Right hindlimb (tissue), 1 donor: ENCODE results near the gene KIAA1217.

ENCODE experiments used
- DNase-seq: peaks from one replicate; pipeline ENCODE4 v3.0.0-alpha.2; 2018

Gene KIAA1217

GRCh38 chr10:24518411-24518810, 309.5 kb downstream of the KIAA1217 start:
- DNase-seq: no peak

- peak; percentile 60 for DNase-seq
These were observed 310.2 kb downstream of the KIAA1217 start for GRCh38 chr10:24518981-24519597.

DNA sequence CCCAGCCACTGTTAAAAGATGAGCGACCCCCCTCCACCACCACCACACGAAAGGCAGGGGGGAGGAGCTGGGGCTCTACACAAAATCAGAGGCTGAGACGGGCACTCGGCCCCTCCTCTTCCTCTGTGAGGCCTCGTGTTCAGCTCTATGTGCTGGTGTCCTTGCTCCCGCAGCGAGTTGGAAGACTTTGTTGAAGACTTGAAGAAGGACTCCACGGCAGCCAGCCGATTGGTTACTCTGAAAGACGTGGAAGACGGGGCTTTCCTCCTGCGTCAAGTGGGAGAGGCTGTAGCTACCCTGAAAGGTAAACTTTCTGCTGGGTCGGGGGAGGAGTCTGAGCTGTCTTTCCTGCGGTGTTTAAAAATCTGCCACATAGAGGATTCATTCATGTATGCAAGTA, 311.0 kb downstream of the KIAA1217 start:
- no peak for DNase-seq

DNA sequence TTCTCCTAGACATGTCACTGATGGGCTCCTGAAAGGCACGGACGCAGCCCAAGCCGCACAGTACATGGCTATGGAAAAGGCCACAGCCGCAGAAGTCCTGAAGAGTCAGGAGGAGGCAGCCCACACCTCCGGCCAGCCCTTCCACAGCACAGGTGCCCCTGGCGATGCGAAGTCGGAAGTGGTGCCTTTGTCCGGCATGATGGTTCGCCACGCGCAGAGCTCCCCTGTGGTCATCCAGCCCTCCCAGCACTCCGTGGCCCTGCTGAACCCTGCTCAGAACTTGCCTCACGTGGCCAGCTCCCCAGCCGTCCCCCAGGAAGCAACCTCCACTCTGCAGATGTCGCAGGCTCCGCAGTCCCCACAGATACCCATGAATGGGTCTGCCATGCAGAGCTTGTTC, 315.4 kb downstream of the KIAA1217 start:
- no peak for DNase-seq

DNA sequence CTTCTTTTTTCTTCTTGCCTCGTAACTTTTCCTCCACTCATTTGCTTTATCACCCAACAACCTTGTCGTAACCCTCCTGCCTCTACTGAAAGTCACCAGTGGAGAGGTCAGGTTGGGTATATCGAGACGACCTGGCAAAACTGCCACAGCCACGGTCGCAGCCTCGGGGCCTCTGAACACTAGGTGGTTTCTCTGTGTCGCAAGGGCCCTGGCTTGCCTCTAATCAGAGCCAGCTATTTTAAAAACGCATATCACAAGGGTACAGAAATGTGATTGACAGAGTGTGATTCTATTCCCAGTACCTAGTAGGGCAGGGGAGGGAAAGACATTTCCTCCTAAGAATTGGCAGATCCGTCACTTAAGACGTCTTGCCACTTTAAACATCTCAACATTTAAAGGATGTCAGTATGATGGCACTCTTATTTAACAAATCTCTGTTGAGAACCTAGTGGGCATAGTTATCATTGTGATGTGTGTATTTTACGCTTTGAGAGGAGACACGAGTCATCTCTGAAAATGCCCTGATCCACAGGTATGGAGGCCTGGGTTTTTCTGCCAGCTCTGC, 317.2 kb downstream of the KIAA1217 start:
- DNase-seq: no peak

- DNase-seq: no peak
These were observed 320.0 kb downstream of the KIAA1217 start for GRCh38 chr10:24528946-24529345.

DNA sequence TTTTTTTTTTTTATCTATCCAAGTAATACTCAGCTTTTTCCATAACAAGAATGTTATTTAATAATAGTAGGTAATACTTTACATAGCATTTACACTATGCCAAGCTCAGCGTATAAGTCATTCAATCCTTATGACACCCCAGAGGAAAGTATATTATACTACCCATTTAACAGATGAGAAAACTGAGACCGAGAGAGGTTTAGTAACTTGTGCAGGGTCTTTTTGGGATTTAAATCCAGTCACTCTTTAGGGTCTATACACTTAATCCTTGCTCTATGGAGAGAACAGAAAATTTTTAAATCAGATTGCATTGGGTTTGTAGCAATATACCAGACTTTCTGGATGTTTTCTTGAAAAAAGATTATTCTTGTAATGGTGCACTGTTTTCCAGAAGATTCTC, 322.5 kb downstream of the KIAA1217 start:
- no peak for DNase-seq

- DNase-seq: no peak
These were observed 325.0 kb downstream of the KIAA1217 start for GRCh38 chr10:24533981-24534380.

DNA sequence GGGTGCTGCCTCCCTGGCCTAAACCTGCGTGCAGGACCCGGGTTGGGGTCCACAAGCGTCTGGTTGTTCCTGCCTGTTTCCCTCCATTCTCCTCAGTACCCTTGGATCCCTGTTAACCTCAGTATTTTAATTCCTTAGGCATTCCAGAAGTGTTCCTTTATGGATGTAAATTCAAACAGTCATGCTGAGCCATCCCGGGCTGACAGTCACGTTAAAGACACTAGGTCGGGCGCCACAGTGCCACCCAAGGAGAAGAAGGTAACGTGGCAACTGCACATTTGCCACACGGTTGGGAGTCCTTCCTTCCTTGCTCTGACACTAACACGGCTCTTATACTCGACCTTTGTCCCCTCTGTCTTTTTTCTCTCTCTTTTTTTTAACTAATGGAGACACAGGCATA, 327.7 kb downstream of the KIAA1217 start:
- no peak for DNase-seq

DNA sequence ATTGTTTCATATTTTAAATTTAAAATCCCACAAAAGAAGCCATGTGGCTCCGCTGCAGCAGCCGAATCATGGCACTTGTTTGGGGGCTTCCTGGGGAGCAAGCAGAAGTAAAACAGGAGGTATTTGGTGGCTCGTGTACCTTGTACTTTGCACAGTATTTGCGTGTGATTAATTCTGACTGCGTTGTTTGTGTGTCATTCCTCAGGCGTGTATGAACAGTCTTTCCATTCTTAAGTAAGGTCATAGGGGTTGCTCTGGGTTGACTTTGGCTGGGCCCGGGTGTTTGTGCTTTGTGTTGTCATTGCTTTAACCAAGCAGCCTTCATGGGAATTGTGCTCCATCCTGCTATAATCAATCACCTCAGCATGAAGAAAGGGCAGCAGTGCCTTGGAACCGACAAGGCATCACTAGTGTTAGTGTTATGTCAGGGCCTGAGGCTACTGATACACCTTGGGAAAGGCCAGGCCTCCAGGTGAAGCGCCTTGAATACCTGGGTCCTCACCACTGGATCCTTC, 332.4 kb downstream of the KIAA1217 start:
- no peak for DNase-seq

DNA sequence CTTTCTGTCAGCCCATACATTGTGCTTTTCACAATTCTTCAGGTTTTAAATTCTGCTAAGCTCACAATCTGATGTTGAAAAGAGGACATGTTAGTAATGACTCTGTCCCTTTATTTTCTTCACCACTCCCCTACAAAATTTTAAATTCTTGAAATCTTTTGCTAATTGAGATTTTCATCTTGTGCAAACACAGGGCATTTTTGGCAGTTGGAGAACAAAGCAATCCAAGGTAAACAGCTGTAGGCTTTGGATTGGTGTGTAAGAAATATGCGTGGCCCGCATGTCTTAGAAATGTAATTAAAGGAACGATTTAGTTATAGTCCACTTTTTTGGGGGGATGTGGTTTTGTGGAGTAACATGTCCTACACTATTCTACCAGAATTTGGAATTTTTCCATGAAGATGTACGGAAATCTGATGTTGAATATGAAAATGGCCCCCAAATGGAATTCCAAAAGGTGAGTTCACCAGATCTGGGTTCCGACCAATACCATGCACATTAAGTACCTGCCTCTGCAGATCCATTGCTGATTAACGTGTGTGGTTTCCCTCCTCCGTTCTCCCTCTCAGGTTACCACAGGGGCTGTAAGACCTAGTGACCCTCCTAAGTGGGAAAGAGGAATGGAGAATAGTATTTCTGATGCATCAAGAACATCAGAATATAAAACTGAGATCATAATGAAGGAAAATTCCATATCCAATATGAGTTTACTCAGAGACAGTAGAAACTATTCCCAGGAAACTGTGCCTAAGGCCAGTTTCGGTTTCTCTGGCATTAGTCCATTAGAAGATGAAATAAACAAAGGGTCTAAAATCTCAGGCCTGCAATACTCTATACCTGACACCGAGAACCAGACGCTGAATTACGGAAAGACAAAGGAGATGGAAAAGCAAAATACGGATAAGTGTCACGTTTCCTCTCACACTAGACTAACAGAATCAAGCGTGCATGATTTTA, 333.7 kb downstream of the KIAA1217 start:
- no peak for DNase-seq

DNA sequence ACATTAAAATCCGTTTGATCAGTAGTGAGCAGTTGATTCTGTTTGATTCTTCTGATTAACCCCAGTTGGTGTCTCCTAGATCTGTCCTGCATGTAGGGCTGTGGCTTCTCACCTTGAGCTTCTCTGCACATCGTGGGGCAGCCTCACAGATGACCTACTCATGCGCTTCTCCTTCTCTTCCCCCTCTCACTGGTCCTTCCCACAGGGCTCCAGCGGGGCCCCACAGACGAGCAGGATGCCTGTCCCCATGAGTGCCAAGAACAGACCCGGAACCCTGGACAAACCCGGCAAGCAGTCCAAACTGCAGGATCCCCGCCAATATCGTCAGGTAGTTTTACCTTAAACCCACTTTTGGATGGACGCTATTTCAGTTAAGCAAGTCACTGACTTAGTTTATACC, 335.8 kb downstream of the KIAA1217 start:
- DNase-seq: no peak

- DNase-seq: no peak
These were observed 336.6 kb downstream of the KIAA1217 start for GRCh38 chr10:24545585-24545984.

DNA sequence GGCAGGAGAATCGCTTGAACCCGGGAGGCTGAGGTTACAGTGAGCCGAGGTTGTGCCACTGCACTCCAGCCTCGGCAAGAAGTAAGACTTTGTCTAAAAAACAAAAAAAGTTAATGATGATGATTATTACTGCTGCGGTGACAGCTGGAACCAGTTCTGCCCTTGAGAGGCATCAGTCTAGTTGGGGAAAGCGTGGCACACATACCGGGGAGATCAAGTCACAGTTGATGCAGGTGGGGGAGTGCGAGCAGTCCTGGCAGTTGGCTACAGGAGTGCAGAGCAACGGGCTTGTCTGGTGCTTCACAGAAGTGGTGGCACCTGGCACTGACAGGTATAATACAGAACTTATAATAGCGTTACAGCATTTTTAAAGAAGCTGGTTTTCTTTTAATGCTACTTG, 341.7 kb downstream of the KIAA1217 start:
- DNase-seq: no peak

GRCh38 chr10:24551161-24551560, 342.2 kb downstream of the KIAA1217 start:
- no peak for DNase-seq

DNA sequence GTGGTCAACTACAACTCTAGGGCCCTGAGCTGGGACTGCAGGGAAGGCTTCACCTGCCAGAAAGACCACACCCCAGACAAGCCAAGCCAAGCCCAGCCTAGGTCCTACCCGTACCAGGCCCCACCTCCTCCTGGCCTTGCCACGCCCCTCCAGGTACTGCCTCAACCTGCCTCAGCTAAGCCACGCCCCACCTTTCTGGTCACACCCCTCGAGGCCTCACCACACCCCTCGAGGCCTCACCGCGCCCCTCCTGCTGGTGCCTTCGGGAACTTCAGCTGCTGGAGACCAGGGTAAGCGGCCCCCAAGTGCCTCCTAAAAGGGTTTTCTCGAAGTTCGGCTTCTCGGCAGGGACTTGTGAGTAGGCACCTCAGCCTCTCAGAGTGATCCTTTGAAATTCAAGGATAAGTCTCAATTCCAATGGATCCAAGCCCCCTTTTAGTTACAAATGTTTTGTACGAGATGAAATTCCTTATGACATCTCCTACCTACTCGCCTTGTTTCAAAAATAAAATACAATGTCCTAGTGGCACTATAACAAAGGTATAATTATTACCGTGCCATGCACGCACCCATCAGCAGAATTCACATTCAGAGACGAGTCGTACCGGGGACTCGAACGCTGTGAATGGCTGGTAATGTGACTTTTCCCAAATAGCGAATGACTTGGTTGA, 343.5 kb downstream of the KIAA1217 start:
- DNase-seq: no peak

DNA sequence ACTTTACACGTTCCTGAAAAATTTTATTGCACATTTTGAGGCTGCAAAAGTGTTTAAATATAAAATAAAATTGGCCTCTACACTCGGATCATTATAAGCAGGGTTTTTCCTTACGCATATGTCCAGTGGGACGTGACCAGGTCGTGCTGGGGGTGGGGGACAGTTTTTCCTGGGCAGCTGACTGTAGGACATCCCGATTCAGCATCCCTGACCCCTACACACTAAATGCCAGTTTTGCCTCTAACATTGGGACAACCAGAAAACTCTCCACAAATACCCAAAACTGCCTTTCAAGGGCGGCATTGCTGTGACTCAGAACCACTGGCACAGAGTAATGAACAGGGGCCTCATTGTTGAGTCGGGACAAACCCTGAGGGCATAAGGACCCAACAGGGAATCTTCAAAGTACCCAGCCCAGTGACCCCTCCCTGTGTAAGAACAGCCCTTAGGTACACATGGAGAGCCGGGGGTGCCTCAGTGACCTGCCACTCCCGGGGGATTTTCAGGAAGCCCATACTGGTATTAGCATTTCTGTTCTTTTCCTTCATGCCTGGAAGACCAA, 344.2 kb downstream of the KIAA1217 start:
- DNase-seq: peak; percentile 11

DNA sequence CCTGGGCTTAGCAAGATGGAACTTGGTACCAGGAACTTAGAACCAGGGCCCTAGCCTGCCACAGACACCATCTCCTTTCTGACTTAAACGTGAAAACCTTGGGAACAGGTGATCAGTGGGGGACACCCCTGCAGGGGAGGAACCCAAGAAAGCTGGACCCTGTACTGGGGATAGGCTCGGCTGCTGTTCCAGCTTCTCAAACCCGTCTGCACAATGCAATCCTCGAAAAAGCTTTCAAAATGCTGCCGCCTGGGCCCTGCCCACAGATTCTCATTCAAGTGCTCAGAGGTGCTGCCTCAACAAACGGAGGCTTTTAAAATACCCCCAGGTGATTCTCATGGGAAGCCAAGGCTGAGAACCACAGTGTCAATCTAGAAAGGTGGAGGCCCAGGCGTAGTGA, 345.1 kb downstream of the KIAA1217 start:
- DNase-seq: peak; percentile 12

GRCh38 chr10:24556126-24556749, 347.3 kb downstream of the KIAA1217 start:
- DNase-seq: no peak

DNA sequence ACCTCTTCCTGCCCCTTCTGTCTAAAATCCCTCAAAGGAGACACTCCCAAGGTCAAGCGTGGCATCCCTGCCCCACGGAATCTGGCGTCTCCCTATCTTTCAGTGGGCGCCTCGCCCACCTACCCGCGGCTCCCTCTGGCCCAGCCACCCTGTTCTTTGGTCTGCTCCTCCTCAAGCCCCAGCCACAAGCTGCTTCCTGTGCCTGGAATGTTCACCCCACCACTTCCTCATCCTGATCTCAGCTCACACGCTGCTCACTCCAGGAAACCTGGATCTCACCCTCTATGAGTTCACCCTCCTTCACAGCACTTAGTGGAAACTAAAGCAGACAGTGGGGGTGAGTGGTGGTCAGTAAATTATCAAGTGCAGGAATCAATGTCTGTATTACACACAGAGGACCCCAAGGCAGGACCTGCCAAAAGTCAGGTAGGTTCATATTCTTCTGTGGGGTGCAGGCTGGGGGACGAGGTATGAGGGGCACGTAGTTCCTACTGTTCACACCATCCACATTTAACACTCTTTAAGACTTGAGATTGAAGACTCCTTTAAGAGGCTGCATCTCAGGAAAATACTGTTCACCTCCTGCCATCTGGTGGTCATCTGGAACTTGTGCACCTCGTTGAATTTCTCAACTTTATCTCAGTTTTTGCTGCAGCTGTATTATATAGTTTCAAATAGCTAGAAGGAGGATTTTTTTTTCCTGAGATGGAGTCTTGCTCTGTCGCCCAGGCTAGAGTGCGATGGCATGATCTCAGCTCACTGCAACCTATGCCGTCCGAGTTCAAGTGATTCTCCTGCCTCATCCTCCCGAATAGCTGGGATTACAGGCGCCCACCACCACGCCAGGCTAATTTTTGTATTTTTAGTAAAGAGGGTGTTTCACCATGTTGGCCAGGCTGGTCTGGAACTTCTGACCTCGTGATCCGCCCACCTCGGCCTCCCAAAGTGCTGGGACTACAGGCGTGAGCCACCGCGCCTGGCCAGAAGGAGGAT, 348.1 kb downstream of the KIAA1217 start:
- peak; percentile 54 for DNase-seq

- no peak for DNase-seq
These were observed 352.5 kb downstream of the KIAA1217 start for GRCh38 chr10:24561453-24561852.
